Sigmoid colon (tissue), 4 donors: ENCODE data around the gene GCLC.

Experiments used
- EP300 ChIP-seq, 4 donors: sonication (generic); formaldehyde crosslinking; IDR thresholded peaks; one replicate each; pipeline ENCODE4 v1.6.1; 2017; ENCODE audit warnings: antibody characterized with exemption in 4 of 4
- POLR2A ChIP-seq, 2 donors: fragments of 450-650 bp; IDR thresholded peaks; one replicate each; pipeline ENCODE4 v1.6.1; 2016; ENCODE audit warnings: antibody characterized with exemption in 2 of 2, mild to moderate bottlenecking in 2 of 2, moderate library complexity in 2 of 2
- POLR2AphosphoS5 ChIP-seq, 4 donors: sonication (generic); formaldehyde crosslinking; IDR thresholded peaks; one replicate each; pipeline ENCODE4 v1.6.1; 2017; ENCODE audit warnings: antibody characterized with exemption in 4 of 4

DNA sequence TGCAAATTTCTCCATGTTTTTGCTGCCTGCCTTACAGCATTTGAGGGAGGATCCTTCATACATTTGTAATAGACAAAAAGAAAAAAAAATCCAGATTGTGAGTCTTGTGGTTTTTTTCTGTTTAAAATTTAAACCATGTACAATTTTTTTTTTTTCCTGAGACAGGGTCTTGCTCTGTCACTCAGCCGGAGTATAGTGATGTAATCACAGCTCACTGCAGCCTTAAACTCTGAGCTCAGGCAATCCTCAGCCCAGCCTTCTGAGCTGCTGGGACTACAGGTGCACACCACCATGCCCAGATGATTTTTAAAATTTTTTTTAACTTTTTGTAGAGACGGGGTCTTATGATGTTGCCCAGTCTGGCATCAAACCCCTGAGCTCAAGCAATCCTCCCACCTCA lies 97.0 kb downstream of the GCLC start:
- no peak for TF ChIP-seq POLR2A (IDR thresholded peaks at IDR 0.05)
- TF ChIP-seq EP300 (IDR thresholded peaks at IDR 0.05) = no peak
- no peak for TF ChIP-seq POLR2AphosphoS5 (IDR thresholded peaks at IDR 0.05)
